Panc1 (cell line): Measurements from ENCODE around the gene TAF15. TPM values are rescaled to one million over a fixed set of nuclear protein-coding genes. Genes with fewer than 3 reads are reported as not detected.

ENCODE experiments used
- ATAC-seq: fragments of 200-7000 bp; cut with Tn5 transposase; 2 replicates; pipeline ENCODE4 v1.9.1; 2020; ENCODE audit warnings: mild to moderate bottlenecking, moderate library complexity
- BruUV-seq: library from RNA; stranded (reverse); fragments of 400-500 nt; replicated peaks from 2 replicates; lab custom pipeline; 2021; lab: Mats Ljungman, UMichigan
- CTCF ChIA-PET: fragments of 300-600 bp; sonication (Branson Sonifier 250); formaldehyde crosslinking; loops from one replicate; lab custom pipeline; 2022; ENCODE audit warnings: antibody characterized with exemption; lab: Charles Lee
- POLR2A ChIA-PET: fragments of 300-600 bp; sonication (Branson Sonifier 250); formaldehyde crosslinking; loops from one replicate; lab custom pipeline; 2022; ENCODE audit warnings: antibody characterized with exemption; lab: Charles Lee
- DNase-seq: peaks from one replicate; pipeline ENCODE4 v3.0.0-alpha.2; 2010; ENCODE audit warnings: low read depth, low spot score
- H3K27ac ChIP-seq: 2 replicates; pipeline ENCODE4 v1.5.1; 2011; ENCODE audit warnings: mild to moderate bottlenecking, low read length, inconsistent platforms
- H3K27me3 ChIP-seq: fragments of 200-500 bp; sonication (Bioruptor generic); 2 replicates; pipeline ENCODE4 v1.6.0; 2014; ENCODE audit warnings: low read length, inconsistent platforms; ENCODE audit not compliant: control insufficient read depth, insufficient read depth
- H3K36me3 ChIP-seq: fragments of 200-500 bp; sonication (Bioruptor generic); 2 replicates; pipeline ENCODE4 v1.5.1; 2014; ENCODE audit warnings: inconsistent platforms, mild to moderate bottlenecking, low read length, moderate library complexity; ENCODE audit not compliant: control insufficient read depth, insufficient read depth
- H3K4me1 ChIP-seq: 2 replicates; pipeline ENCODE4 v1.5.1; 2011; ENCODE audit warnings: inconsistent platforms, mild to moderate bottlenecking, low read length, moderate library complexity; ENCODE audit not compliant: control insufficient read depth, insufficient read depth
- H3K4me3 ChIP-seq, 2 experiments: 2 replicates each; pipeline ENCODE4 v1.5.1; 2011 to 2012; ENCODE audit warnings: low read depth in 2 of 2, low read length in 2 of 2, mild to moderate bottlenecking in 2 of 2, inconsistent platforms in 1 of 2, moderate library complexity in 1 of 2
- H3K9me3 ChIP-seq: fragments of 200-500 bp; sonication (Bioruptor generic); 2 replicates; pipeline ENCODE4 v1.5.1; 2014; ENCODE audit warnings: low read depth, mild to moderate bottlenecking, inconsistent platforms, low read length, moderate library complexity; ENCODE audit not compliant: control insufficient read depth, insufficient read depth
- CTCF ChIP-seq: fragments of 450-650 bp; IDR thresholded peaks from 2 replicates; pipeline ENCODE4 v1.5.1; 2017; ENCODE audit warnings: mild to moderate bottlenecking
- POLR2AphosphoS5 ChIP-seq: IDR thresholded peaks from 2 replicates; pipeline ENCODE4 v1.6.1; 2012; ENCODE audit warnings: mild to moderate bottlenecking, low read depth, low read length, moderate library complexity
- REST ChIP-seq, 2 experiments: IDR thresholded peaks; 2 replicates each; pipeline ENCODE4 v1.6.1; 2011 to 2012; ENCODE audit warnings: low read depth in 2 of 2, control low read depth in 1 of 2, low read length in 1 of 2, mild to moderate bottlenecking in 1 of 2, moderate library complexity in 1 of 2; ENCODE audit not compliant: insufficient read depth in 1 of 2
- SIN3A ChIP-seq: IDR thresholded peaks from 2 replicates; pipeline ENCODE4 v1.6.1; 2012; ENCODE audit warnings: low read depth, mild to moderate bottlenecking, low read length, moderate library complexity, borderline replicate concordance; ENCODE audit not compliant: insufficient read depth
- TCF7L2 ChIP-seq: IDR thresholded peaks from 2 replicates; pipeline ENCODE4 v1.6.1; 2011; ENCODE audit warnings: mild to moderate bottlenecking, low read depth, low read length, inconsistent platforms
- in situ Hi-C: cut with HindIII; loops from 2 replicates; pipeline ENCODE4 v1.10.0; 2016; ENCODE audit warnings: low sequenced_read_pairs, low pct_unique_long_range_greater_than_20kb
- intact Hi-C: fragments of 100-400 bp; cut with micrococcal nuclease; formaldehyde crosslinking; loops from one replicate; pipeline ENCODE4 v1.10.0; 2022; ENCODE audit not compliant: unreplicated experiment
- total RNA-seq: library from RNA; stranded (reverse); gene quantifications from one replicate; pipeline ENCODE4 v1.2.1, GENCODE V29; 2021; ENCODE audit not compliant: unreplicated experiment

The TAF15 gene
- total RNA-seq, 1 experiment from 2014 or later, result 249 TPM

GRCh38 chr17:35842239-35842638, 33.0 kb downstream of the TAF15 start:
- Histone ChIP-seq H3K4me3 (no peak overlapping the region), H3K27ac (no peak overlapping the region), H3K27me3 (no peaks in the 10 kb centered on the region), H3K36me3 (peaks cover 52% of the 10 kb centered on the region), H3K9me3 (no peaks in the 10 kb centered on the region), H3K4me1 (no peaks in the 10 kb centered on the region)
- no TSS peak for BruUV-seq
- ATAC-seq (no peak), DNase-seq (no peak)
- ChIA-PET CTCF (interaction anchor here (0.6 kb wide), 1 partner anchor 30 kb away, joined by 7 read pairs; no protein-coding TSS in a partner anchor), POLR2A (interaction anchor here (0.6 kb wide), 1 partner anchor 47 kb away, joined by 3 read pairs; no protein-coding TSS in a partner anchor)
- in situ Hi-C loops, result no loop called here
- intact Hi-C loops, result no loop called here
- TF ChIP-seq CTCF (no peak), REST (IDR thresholded peaks at IDR 0.05; ENCODE audit: insufficient read depth in 1 of 2, low read depth in 2 of 2, low read length in 1 of 2) (no peak), SIN3A (no peak), POLR2AphosphoS5 (no peak), TCF7L2 (no peak)

GRCh38 chr17:35843698-35844097, 34.4 kb downstream of the TAF15 start:
- intact Hi-C loops, result no loop called here
- DNase-seq, result no peak
- ATAC-seq, result no peak
- Histone ChIP-seq H3K9me3 (no peaks in the 10 kb centered on the region), H3K27me3 (no peaks in the 10 kb centered on the region), H3K4me1 (no peaks in the 10 kb centered on the region), H3K36me3 (peaks cover 52% of the 10 kb centered on the region), H3K4me3 (no peak overlapping the region), H3K27ac (no peak overlapping the region)
- in situ Hi-C loops, result no loop called here
- ChIA-PET CTCF (no interaction called here), POLR2A (no interaction called here)
- TF ChIP-seq TCF7L2 (no peak), SIN3A (no peak), CTCF (no peak), REST (IDR thresholded peaks at IDR 0.05; ENCODE audit: insufficient read depth in 1 of 2, low read depth in 2 of 2, low read length in 1 of 2) (no peak), POLR2AphosphoS5 (no peak)
- no TSS peak for BruUV-seq
